Thymus (tissue), 11 donors: Measurements from ENCODE around the gene PADI6. TPM values are rescaled to one million over a fixed set of nuclear protein-coding genes. Genes with fewer than 3 reads are reported as not detected.

Experiments used
- DNase-seq, 9 donors: peaks; one replicate each; pipeline ENCODE4 v3.0.0-alpha.2; 2013; ENCODE audit warnings: low spot score in 9 of 9, low read depth in 6 of 9, missing footprints in 1 of 9
- H3K27ac ChIP-seq, 2 donors: one replicate each; pipeline ENCODE4 v1.5.1; 2013; ENCODE audit warnings: control low read depth in 1 of 2, low read depth in 1 of 2, low read length in 1 of 2, mild to moderate bottlenecking in 1 of 2, moderate library complexity in 1 of 2
- H3K27me3 ChIP-seq, 2 donors: one replicate each; pipeline ENCODE4 v1.5.1; 2013; ENCODE audit warnings: low read length in 1 of 2; ENCODE audit not compliant: control insufficient read depth in 2 of 2, insufficient read depth in 1 of 2
- H3K36me3 ChIP-seq, 2 donors: one replicate each; pipeline ENCODE4 v1.5.1; 2013; ENCODE audit warnings: low read length in 1 of 2, mild to moderate bottlenecking in 1 of 2, moderate library complexity in 1 of 2; ENCODE audit not compliant: control insufficient read depth in 2 of 2, insufficient read depth in 2 of 2
- H3K4me1 ChIP-seq, 2 donors: one replicate each; pipeline ENCODE4 v1.5.1; 2013; ENCODE audit warnings: low read length in 2 of 2; ENCODE audit not compliant: control insufficient read depth in 2 of 2, insufficient read depth in 2 of 2
- H3K4me3 ChIP-seq, 2 donors: one replicate each; pipeline ENCODE4 v1.5.1; 2013; ENCODE audit warnings: low read length in 2 of 2, control low read depth in 1 of 2, mild to moderate bottlenecking in 1 of 2
- H3K9me3 ChIP-seq, 2 donors: one replicate each; pipeline ENCODE4 v1.5.1; 2013; ENCODE audit warnings: low read length in 1 of 2, mild to moderate bottlenecking in 1 of 2; ENCODE audit not compliant: control insufficient read depth in 2 of 2, insufficient read depth in 1 of 2
- WGBS: extraction: QIAGEN DNeasy Blood & Tissue Kit; methylation state at CpG from one replicate; pipeline ENCODE4 v1.1.7; 2013; 5-methylcytosine and 5-hydroxymethylcytosine counted together
- polyA plus RNA-seq: library from polyadenylated mRNA; stranded (reverse); fragments of 200-250 nt; gene quantifications from one replicate; pipeline ENCODE4 v1.2.3, GENCODE V29; 2013
- total RNA-seq: library from RNA; stranded (reverse); fragments of 120-200 nt; gene quantifications from one replicate; pipeline ENCODE4 v1.2.4, GENCODE V29; 2013
- donor health status: healthy.

Gene PADI6
- total and polyA plus RNA-seq, 2 donors = 0.09 to 0.16 TPM

GRCh38 chr1:17434016-17434415, 62.0 kb downstream of the PADI6 start:
- H3K4me1 ChIP-seq = peaks cover 10 to 17% of the 10 kb centered on the region in 2 donors

GRCh38 chr1:17434601-17435000, 62.6 kb downstream of the PADI6 start:
- peaks cover 10 to 17% of the 10 kb centered on the region in 2 donors for H3K4me1 ChIP-seq
- 93% methylated on average over 9 of the region's 9 CpGs for WGBS

More at GRCh38 chr1:17434016-17434415, 62.0 kb downstream of the PADI6 start:
- H3K36me3 ChIP-seq = peaks cover 41 to 50% of the 10 kb centered on the region in 2 donors
- H3K27me3 ChIP-seq = no peaks in the 10 kb centered on the region
- H3K27ac ChIP-seq = no peak overlapping the region
- H3K4me3 ChIP-seq = no peak overlapping the region
- no peak for DNase-seq
- no peaks in the 10 kb centered on the region for H3K9me3 ChIP-seq
- 96% methylated on average over 3 of the region's 3 CpGs for WGBS

GRCh38 chr1:17436380-17437174, 64.6 kb downstream of the PADI6 start:
- no peak for DNase-seq
- Histone ChIP-seq H3K36me3 (peaks cover 27 to 40% of the 10 kb centered on the region in 2 donors), H3K27ac (peak overlapping the region; percentile 15 to 70), H3K4me3 (peak overlapping the region; percentile 66 to 88), H3K9me3 (no peaks in the 10 kb centered on the region), H3K27me3 (peaks cover 0 to 17% of the 10 kb centered on the region in 2 donors), H3K4me1 (peaks cover 16 to 27% of the 10 kb centered on the region in 2 donors)
- WGBS = 79% methylated on average over 13 of the region's 13 CpGs

More at GRCh38 chr1:17434601-17435000, 62.6 kb downstream of the PADI6 start:
- H3K27me3 ChIP-seq = no peaks in the 10 kb centered on the region
- H3K4me3 ChIP-seq = no peak overlapping the region
- peaks cover 35 to 45% of the 10 kb centered on the region in 2 donors for H3K36me3 ChIP-seq
- no peak for DNase-seq
- H3K27ac ChIP-seq = no peak overlapping the region
- H3K9me3 ChIP-seq = no peaks in the 10 kb centered on the region

DNA sequence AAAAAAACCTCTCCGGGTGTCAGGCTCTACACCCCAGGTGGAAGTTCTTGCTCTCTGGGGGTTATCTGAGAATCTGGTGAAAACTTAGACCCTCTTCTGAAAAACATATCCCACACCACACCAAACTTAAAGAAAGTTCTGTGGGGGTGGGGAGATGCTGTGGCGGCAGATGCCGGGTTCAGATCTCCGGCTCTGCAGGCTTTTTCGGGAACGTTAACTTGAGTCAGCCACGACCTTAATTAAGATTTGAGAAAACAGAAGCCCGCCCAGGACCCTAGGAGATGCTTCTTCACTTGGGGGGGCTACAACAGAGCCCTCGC, 65.2 kb downstream of the PADI6 start:
- DNase-seq = peak in 1 of 9 donors; percentile 34
- peaks cover 16 to 30% of the 10 kb centered on the region in 2 donors for H3K4me1 ChIP-seq
- 1% methylated on average over 9 of the region's 9 CpGs for WGBS

GRCh38 chr1:17437580-17438317, 65.8 kb downstream of the PADI6 start:
- H3K9me3 ChIP-seq = no peaks in the 10 kb centered on the region
- peak overlapping the region; percentile 66 to 88 for H3K4me3 ChIP-seq
- peaks cover 22 to 32% of the 10 kb centered on the region in 2 donors for H3K36me3 ChIP-seq
- whole genome bisulfite sequencing = under 1% methylated on average over 112 of the region's 115 CpGs
- peak in 7 of 9 donors; percentile 29 to 68 (median 52) for DNase-seq
- H3K4me1 ChIP-seq = peaks cover 12 to 30% of the 10 kb centered on the region in 2 donors
- H3K27me3 ChIP-seq = peaks cover 0 to 29% of the 10 kb centered on the region in 2 donors
- peak overlapping the region; percentile 70 to 91 for H3K27ac ChIP-seq

More for the DNA sequence above, 65.2 kb downstream of the PADI6 start:
- peaks cover 27 to 37% of the 10 kb centered on the region in 2 donors for H3K36me3 ChIP-seq
- H3K9me3 ChIP-seq = no peaks in the 10 kb centered on the region
- peaks cover 0 to 24% of the 10 kb centered on the region in 2 donors for H3K27me3 ChIP-seq
- H3K27ac ChIP-seq = peak overlapping the region; percentile 3 to 70
- H3K4me3 ChIP-seq = peak overlapping the region; percentile 66 to 88

DNA sequence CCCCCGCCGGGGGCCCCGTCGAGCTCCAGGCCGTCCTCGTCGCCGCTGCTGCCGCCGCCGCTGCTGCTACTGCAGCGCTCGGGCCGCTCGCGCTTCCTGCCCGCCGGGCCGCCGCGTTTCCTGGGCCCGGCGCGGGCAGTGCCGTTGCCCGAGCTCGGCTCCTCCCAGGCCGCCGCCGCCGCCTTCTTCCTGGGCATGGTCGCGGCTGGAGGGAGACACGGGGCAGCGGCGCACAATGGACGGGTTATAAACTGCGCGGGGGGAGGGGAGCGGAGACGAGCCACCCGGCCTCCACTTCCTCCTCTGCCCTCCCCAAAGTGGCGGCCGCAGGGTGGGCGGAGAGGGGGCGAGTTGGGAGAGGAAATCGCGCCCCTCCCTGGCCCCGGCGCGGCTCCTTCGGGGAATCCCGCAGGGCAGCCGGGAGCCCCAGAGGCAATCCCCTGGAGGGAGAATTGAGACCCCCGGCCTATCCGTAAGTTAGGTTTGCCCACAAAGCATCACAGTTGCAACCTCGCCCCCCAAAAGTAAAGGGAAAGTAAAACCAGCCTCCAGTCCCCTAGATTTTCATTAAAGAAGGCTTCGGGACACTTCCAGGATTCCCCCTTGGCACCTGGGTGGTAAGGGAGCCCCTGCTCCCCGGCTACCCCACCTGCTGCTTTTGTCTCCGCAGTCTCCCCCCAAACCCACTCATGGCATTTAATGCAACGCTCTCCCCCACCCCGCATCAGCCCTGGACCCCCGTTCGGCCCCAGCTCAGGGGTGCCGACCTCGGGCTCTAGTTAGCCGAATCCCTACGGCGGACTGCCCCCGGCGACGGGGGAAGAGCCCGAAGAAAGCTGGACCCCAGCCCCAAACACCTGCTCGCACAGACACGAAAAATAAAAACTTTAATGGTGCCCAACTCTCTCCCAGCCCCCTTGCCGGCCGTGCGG, 66.6 kb downstream of the PADI6 start:
- peak in 7 of 9 donors; percentile 25 to 75 (median 44) for DNase-seq
- H3K4me1 ChIP-seq = peaks cover 12 to 30% of the 10 kb centered on the region in 2 donors

GRCh38 chr1:17439250-17440073, 67.5 kb downstream of the PADI6 start, which contains the start of gene RCC2:
TSS of gene RCC2 (minus strand) at chr1:17439677. CDS start at chr1:17438514, 1,163 bp downstream.
- WGBS = 1% methylated on average over 75 of the region's 75 CpGs
- H3K9me3 ChIP-seq = no peaks in the 10 kb centered on the region
- peaks cover 0 to 34% of the 10 kb centered on the region in 2 donors for H3K27me3 ChIP-seq
- H3K4me1 ChIP-seq = peaks cover 12 to 30% of the 10 kb centered on the region in 2 donors
- peak within 1 kb of the TSS; percentile 73 to 88 for H3K4me3 ChIP-seq
- DNase-seq = peak in 8 of 9 donors; percentile 48 to 86 (median 60)
- peaks cover 7 to 17% of the 10 kb centered on the region in 2 donors for H3K36me3 ChIP-seq
- H3K27ac ChIP-seq = peak within 1 kb of the TSS; percentile 89 to 91

More for the DNA sequence above, 66.6 kb downstream of the PADI6 start:
- Histone ChIP-seq H3K27me3 (peaks cover 0 to 33% of the 10 kb centered on the region in 2 donors), H3K36me3 (peaks cover 16 to 25% of the 10 kb centered on the region in 2 donors), H3K27ac (peak overlapping the region; percentile 89 to 91), H3K9me3 (no peaks in the 10 kb centered on the region), H3K4me3 (peak overlapping the region; percentile 73 to 88)
- WGBS = under 1% methylated on average over 78 of the region's 78 CpGs
